ENCODE results near the gene TOPORS.
"Not testable (repeated sequence)": the region's sequence is repeated elsewhere in the genome, so short reads cannot be mapped to it uniquely, and the experiment has no call there.

The TOPORS gene

GRCh38 chr9:32552172-32552872 lies at the start of gene TOPORS, which contains the start of gene SMIM27:
TSS of gene TOPORS (minus strand) at chr9:32552586. CDS start at chr9:32552436, 150 bp downstream.
TSS of gene SMIM27 (plus strand) at chr9:32552327. CDS start at chr9:32552435, 108 bp downstream.
- peak; percentile 90 for DNase-seq (ENCODE audit: low spot score)

DNA sequence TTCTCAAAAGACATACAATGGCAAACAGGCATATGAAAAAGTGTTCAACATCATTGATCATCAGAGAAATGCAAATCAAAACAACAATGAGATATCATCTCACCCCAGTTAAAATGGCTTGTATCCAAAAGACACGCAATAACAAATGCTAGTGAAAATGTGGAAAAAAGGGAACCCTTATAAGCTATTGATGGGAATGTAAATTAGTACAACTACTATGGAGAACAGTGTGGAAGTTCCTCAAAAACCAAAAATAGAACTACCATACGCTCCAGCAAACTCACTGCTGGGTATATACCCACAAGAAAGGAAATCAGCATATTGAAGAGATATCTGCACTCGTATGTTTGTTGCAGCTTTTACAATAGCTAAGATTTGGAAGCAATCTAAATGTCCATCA lies 46.6 kb upstream of the TOPORS start:
- DNase-seq (ENCODE audit: low spot score), result not testable (repeated sequence)

DNA sequence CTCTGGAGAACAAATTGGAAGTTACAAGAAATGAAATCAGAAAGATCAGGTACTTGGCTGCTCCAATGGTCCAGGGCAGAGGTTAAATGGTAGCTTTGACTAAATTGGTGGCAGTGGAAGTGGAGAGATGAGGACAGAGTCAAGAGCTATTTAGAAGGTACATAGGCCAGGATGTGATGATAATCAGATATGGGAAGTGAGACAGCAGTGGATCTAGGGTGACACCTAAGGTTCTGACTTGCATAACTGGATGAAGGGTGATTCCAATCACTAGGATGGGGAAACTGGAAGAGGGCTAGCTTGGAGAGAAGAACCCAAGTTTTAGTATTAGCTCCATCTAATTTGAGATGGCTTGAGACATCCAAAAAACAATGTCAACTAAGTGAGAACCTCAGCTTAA lies 44.5 kb upstream of the TOPORS start:
- no peak for DNase-seq (ENCODE audit: low spot score)

GRCh38 chr9:32596096-32596865 lies 43.9 kb upstream of the TOPORS start:
- no peak for DNase-seq (ENCODE audit: low spot score)

DNA sequence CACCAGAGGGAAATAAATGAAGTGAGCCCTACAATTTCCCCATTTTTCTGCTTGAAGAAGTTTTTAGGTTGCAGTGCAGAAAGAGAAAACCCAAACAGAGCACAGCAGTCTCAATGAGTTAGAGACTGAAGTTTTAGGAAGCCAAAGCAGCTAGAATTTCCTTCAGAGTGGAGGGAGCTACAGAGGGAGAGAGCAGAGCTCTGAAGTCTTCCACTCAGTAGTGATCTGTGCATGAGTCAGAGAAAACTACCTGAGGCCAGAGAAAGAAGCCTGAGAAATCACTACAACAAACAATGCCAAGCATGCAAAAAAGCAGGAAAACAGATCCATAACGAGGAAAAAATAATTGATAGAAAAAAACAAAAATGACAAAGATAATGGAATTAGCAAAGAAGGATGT lies 38.5 kb upstream of the TOPORS start:
- DNase-seq (ENCODE audit: low spot score), result no peak

DNA sequence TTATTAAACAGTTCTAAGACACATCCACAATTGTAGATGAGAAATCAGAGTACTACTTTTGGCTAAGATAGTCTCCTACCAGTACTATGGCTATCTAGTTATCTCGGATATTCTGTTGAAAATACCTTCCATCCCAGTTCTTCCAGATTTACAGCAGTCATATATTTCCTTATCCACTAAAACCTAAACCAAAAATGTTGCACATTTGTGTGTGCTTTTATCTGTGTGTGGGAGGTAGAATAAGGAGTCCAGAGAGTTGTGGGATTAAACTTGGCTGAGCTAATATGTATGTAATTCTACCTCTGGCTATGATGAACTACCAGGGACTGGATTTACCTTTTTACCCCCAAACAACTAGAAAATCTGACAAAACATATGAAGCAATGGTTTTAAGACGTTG lies 38.1 kb upstream of the TOPORS start:
- DNase-seq (ENCODE audit: low spot score), result no peak

DNA sequence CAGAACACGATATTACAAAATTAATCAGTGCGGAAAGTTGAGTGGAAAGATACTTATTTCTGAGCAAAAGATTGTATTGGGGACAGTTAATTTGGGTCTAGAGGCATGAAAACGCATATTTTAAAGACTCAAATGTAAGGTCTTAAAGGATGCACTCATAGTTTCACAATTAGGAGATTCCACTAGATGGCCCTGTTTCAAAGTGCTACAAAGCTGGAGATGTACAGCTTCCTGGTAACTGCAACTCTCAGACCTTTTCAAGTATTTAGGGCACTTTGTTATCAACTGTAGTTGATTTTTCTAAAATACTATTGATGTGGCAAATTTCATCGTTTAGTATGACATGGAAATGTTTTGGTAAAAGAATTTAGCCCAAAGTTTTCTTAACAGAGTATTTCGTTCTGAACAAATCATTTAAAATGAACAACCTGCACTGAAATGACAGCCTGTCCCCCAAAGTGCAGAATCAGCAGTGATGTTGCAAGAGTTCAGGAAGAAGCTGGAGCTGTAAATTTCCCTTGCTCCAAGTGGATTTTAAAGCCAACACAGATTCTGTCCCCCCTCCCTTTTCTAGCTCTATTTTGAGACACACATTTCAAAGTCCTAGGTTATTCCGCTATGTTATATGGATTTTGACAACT lies 36.8 kb upstream of the TOPORS start:
- peak; percentile 19 for DNase-seq (ENCODE audit: low spot score)

GRCh38 chr9:32587901-32588300 lies 35.5 kb upstream of the TOPORS start:
- DNase-seq (ENCODE audit: low spot score), result no peak

DNA sequence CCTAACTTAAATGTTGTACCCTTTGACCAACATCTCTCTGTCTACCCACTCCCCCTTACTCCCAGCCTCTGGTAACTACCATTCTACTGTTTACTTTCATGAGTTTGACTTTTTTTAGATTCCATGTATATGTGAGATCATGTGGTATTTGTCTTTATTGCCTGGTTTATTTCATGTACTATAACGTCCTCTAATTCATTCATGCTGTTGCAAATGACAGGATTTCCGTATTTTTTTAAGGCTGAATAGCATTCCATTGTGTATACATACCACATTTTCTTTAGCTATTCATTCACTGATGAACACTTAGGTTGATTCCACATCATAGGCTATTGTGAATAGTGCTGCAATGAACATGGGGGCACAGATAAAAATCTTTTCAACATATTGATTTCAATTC lies 32.4 kb upstream of the TOPORS start:
- no peak for DNase-seq (ENCODE audit: low spot score)

DNA sequence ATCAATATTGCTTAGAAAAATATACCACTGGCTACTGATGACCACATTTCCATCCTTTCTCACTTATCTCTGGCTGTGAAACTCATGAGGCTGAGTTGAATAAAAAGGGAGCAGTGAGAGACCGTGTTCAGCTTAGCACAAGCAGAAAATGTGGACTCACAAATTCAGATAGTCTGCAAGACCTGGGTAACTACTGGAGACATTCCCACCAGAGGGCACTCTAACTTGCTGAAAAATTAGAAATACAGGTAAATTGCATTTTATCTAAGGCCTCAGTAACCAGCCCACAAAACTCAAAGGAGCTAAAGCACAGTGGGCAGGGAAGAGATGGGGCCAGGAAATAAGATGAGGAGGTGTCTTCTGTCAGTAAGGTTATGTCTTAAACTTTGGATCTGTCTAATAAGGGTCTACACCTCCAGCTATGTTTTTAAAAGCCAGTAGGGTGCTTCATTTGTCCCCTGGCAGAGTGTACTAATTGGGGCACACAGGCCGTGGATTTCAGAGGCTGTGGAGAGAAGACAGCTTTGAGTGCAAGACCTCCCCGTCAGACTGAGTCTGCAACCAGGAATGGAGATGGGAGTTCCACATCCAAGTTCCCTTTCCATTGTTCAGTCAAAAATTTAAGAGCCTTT lies 29.2 kb upstream of the TOPORS start:
- DNase-seq (ENCODE audit: low spot score), result peak; percentile 53

GRCh38 chr9:32580631-32581300 lies 28.4 kb upstream of the TOPORS start:
- DNase-seq (ENCODE audit: low spot score), result no peak

- DNase-seq (ENCODE audit: low spot score), result peak; percentile 85
These were observed 27.4 kb upstream of the TOPORS start for GRCh38 chr9:32579706-32580331.

DNA sequence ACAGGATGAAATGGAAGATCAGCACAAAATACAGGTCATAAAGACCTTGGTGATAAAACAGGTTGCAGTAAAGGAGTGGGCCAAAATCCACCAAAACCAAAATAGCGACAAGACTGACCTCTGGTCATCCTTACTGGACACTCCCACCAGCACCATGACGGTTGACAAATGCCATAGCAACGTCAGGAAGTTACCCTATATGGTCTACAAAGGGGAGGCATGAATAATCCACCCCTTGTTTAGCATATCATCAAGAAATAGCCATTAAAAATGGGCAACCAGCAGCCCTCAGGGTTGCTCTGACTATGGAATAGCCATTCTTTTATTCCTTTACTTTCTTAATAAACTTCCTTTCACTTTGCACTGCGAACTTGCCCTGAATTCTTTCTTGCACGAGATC lies 26.6 kb upstream of the TOPORS start:
- DNase-seq (ENCODE audit: low spot score), result no peak

- DNase-seq (ENCODE audit: low spot score), result no peak
These were observed 24.9 kb upstream of the TOPORS start for GRCh38 chr9:32577316-32577715.

DNA sequence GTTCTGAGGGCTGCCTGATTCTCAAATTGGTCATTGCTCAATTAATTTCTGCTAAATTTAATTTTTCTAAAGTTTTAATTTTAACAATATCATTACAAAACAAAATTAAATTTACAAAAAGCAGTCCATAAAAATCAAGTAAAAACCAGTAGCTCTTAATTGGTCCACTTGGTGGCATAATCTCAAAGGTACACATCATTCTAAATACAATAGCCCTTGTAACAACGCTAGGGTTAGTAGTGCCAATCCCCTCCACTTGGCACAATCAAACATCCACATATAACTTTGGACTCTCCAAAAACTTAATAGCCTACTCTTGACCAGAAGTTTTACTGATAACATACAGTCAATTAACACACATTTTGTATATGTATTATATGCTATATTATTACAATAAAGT lies 22.5 kb upstream of the TOPORS start:
- no peak for DNase-seq (ENCODE audit: low spot score)

GRCh38 chr9:32573821-32574220 lies 21.4 kb upstream of the TOPORS start:
- no peak for DNase-seq (ENCODE audit: low spot score)

DNA sequence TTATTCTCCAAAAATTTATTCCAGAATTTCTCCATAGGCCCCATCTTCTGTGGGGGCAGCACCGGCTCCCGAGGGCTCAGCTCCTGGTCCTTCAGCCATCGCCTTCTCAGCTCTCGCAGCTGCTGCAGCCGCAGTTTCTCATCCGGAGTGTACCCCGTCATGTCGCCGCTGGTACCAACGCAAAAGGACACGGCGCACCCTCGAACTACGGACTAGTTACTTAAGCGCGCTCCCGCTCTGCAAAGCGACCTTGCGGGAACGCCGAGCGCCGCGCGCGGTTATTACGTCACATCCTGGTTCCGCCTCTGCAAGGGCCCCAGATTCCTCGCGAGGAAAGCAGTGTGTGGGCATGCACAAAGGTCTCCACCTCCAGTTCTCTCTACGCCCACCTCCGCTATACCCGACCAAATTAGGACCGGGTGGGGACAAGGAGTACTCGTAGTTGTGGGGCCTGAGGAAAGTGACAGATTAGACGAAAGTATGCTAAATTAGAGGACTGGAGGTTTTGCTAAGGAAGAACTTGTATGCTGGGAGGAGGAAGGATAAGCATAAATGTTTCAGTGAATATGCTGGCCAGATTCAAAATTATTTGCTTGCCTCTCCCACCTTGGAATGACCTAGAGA lies 20.6 kb upstream of the TOPORS start, which contains the start of gene NDUFB6:
Gene NDUFB6, minus strand, starts transcription at position 260 of the 624 bp plus-strand sequence. Its CDS starts 99 bp downstream, at position 161.
- peak; percentile 96 for DNase-seq (ENCODE audit: low spot score)

DNA sequence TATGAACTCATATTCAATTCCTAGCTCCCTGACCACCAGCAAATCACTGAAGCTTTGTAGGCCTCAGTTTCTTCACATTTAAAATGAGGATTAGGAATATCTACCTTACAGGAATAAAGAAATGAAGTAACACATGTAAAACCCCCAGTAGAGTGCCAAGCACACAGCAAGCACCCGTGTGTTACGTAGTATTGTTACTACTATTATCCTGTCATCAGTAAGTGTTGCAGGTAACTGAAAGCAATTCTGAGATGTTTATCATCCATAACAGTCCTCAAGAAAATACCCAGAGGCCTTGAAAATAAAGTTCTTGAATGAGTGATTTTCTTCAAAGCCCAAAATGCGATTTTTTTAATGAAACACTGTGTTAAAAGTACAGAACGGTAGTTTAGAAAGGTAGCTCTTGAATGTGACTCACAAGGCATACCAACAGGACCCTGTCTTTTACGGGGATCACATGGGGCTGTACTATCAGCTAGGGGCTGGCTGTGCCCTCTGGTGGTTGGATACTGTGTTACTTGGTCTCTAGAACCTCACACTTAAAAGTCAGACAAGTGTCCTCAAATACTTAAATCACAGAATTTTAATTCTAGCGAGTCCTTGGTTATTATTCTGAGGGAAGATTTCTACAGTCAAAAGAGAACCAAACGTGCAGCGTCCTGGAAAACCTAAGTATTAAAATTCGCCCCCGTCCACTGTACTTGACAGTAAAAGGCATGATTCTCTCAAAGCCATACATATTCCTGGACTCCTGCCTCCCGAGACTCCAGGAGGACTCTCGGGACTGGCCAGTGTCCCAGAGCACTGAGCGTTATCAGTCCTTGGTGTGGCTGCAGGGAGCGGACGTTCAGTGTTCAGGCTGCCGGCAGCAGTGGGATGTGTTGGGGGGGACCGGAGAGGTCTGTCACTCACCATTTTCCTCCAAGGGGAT lies 19.8 kb upstream of the TOPORS start:
- DNase-seq (ENCODE audit: low spot score), result peak; percentile 89

GRCh38 chr9:32570262-32570661 lies 17.9 kb upstream of the TOPORS start:
- no peak for DNase-seq (ENCODE audit: low spot score)

DNA sequence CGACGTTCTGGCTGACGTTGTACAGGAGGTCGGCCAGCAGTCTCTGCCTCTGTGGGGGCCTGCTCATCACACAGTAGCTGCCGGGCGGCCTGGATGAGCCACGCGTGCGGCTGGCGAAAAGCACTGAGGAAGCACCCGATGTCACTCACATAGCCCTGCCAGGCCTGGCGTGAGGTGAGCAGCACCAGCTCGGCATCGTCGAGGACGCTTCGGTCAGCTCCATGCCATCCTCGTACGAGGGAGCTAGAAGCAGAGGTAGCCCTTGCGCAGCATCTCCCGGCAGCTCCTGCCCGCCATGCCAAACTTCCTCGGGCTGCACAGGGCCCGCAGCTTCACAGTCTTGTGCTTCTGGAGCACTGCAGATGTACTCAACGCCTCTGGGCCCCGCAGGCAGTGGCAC lies 14.4 kb upstream of the TOPORS start:
- no peak for DNase-seq (ENCODE audit: low spot score)

Data from CD4-positive, alpha-beta T cell treated with Interleukin-2 at 100 ng/mL for 4 hours (primary cell).